Measurements from ENCODE around the gene PLEKHB1. TPM values are rescaled to one million over a fixed set of nuclear protein-coding genes. Genes with fewer than 3 reads are reported as not detected.

Gene PLEKHB1
- total RNA-seq, 2 donors from 2014 or later, result 44.6 to 81.0 TPM

DNA sequence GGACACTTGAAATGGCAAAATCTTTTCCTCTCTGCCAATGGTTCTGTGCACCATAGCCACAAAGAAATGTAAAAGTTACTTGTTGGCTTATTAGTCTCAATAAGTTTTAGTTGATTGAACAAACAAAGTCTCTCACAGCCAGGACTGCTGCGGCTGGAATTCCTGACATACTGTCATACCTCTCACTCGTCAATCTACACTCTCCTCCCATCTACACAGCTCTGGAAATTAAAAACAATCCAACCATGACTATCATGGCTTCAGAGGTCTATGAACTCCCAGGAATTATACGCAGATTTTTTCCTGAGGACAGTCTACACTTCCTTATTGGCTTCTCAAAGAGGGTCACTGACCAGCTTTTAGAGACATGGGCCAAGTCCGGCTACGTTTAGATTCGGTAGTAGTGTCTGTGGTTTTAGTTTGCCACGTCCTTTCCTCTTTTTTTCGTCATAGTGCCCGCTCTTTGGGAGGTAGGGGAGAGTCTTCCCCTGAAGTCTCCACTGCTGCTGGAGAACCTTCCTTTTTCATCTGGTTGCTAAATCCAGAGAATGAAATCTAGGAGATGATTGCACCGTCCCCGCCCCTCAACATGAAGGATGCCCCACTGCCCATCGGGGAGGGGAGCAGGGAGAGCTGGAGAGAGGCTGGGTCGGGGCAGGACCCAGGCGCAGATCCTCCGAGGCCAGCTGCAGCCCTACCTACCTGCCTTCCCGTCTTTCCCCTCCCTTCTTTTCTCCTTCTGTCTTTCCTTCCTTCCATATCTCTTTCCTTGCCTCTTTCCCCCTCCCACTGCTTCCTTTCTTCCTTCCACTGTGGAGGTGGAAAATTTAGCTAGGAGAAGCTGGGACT, 1.0 kb upstream of the PLEKHB1 start:
- Mint-ChIP-seq H3K27me3 (ENCODE audit: insufficient read depth) (peaks cover 49% of the 10 kb centered on the region), H3K27ac (peak overlapping the region; percentile 90), H3K4me1 (peaks cover 39% of the 10 kb centered on the region), H3K4me3 (peak overlapping the region; percentile 61), H3K9me3 (no peaks in the 10 kb centered on the region), H3K36me3 (ENCODE audit: low read depth) (peaks cover 2% of the 10 kb centered on the region)
- peaks cover 26% of the 10 kb centered on the region for H3K4me1 ChIP-seq (ENCODE audit: control insufficient read depth, insufficient read depth, low read length)
- peak overlapping the region; percentile 57 for H3K9ac ChIP-seq (ENCODE audit: extremely low read depth, low read length, poor library complexity, severe bottlenecking)
- no peaks in the 10 kb centered on the region for H3K9me3 ChIP-seq (ENCODE audit: control insufficient read depth, low read length)
- H3K36me3 ChIP-seq (ENCODE audit: control insufficient read depth, insufficient read depth, low read length), result no peaks in the 10 kb centered on the region
- H3K4me3 ChIP-seq (ENCODE audit: low read length), result peak overlapping the region; percentile 74
- no peaks in the 10 kb centered on the region for H3K27me3 ChIP-seq (ENCODE audit: control insufficient read depth, insufficient read depth, low read length, poor library complexity, severe bottlenecking)
- TF ChIP-seq, protein P1, sequence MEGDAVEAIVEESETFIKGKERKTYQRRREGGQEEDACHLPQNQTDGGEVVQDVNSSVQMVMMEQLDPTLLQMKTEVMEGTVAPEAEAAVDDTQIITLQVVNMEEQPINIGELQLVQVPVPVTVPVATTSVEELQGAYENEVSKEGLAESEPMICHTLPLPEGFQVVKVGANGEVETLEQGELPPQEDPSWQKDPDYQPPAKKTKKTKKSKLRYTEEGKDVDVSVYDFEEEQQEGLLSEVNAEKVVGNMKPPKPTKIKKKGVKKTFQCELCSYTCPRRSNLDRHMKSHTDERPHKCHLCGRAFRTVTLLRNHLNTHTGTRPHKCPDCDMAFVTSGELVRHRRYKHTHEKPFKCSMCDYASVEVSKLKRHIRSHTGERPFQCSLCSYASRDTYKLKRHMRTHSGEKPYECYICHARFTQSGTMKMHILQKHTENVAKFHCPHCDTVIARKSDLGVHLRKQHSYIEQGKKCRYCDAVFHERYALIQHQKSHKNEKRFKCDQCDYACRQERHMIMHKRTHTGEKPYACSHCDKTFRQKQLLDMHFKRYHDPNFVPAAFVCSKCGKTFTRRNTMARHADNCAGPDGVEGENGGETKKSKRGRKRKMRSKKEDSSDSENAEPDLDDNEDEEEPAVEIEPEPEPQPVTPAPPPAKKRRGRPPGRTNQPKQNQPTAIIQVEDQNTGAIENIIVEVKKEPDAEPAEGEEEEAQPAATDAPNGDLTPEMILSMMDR (conservative IDR thresholded peaks at IDR 0.05), result no peak
- WGBS, 2 experiments (ENCODE audit: insufficient coverage in 1 of 2, insufficient read length in 1 of 2), result 49 to 75% methylated on average over 11 to 16 of the region's 16 CpGs
- peak overlapping the region; percentile 52 for H3K27ac ChIP-seq (ENCODE audit: low read depth, low read length)
- DNase-seq, result no peak

DNA sequence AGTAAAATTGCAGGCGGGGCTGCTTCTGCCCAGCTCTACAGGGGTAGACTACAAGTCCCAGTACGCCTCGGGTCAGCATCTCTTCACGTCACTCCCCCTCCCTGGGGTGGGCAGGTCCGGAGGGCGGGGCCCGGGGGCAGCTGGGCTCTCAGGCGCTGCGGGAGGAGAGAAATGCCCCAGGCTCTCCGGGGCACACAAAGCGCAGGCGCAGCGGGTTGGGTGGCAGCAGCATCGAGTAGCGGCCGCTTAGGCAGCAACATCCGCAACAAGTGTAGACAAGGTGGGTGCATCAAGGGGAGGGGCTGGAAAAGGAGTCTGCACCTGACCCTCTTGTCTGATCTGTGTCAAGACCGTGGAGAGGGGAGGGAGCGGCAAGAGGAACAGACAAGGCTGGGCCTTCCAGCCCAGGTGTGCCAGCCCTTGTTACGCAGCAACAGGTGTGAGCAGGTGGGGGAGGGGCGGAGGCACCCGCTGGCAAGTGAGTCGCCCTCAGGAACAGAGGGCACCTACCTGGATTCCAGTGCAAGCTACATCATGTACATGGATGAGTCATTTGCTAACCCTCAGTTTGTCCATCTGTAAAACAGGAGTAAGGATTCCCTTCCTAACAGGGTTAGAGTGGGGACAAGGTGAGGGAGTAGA, 1.2 kb downstream of the PLEKHB1 start:
- Histone ChIP-seq H3K9ac (ENCODE audit: extremely low read depth, low read length, poor library complexity, severe bottlenecking) (peak overlapping the region; percentile 2), H3K36me3 (ENCODE audit: control insufficient read depth, insufficient read depth, low read length) (no peaks in the 10 kb centered on the region), H3K4me1 (ENCODE audit: control insufficient read depth, insufficient read depth, low read length) (peaks cover 31% of the 10 kb centered on the region), H3K27me3 (ENCODE audit: control insufficient read depth, insufficient read depth, low read length, poor library complexity, severe bottlenecking) (no peaks in the 10 kb centered on the region), H3K4me3 (ENCODE audit: low read length) (peak overlapping the region; percentile 74), H3K27ac (ENCODE audit: low read depth, low read length) (no peak overlapping the region), H3K9me3 (ENCODE audit: control insufficient read depth, low read length) (no peaks in the 10 kb centered on the region)
- Mint-ChIP-seq H3K36me3 (ENCODE audit: low read depth) (peaks cover 7% of the 10 kb centered on the region), H3K9me3 (no peaks in the 10 kb centered on the region), H3K27me3 (ENCODE audit: insufficient read depth) (peaks cover 53% of the 10 kb centered on the region), H3K27ac (peak overlapping the region; percentile 88), H3K4me1 (peaks cover 49% of the 10 kb centered on the region), H3K4me3 (peak overlapping the region; percentile 61)
- WGBS, 2 experiments (ENCODE audit: insufficient coverage in 1 of 2, insufficient read length in 1 of 2), result 8 to 35% methylated on average over 8 to 23 of the region's 23 CpGs
- DNase-seq, result peak; percentile 98
- TF ChIP-seq, protein P1 (conservative IDR thresholded peaks at IDR 0.05), result no peak

DNA sequence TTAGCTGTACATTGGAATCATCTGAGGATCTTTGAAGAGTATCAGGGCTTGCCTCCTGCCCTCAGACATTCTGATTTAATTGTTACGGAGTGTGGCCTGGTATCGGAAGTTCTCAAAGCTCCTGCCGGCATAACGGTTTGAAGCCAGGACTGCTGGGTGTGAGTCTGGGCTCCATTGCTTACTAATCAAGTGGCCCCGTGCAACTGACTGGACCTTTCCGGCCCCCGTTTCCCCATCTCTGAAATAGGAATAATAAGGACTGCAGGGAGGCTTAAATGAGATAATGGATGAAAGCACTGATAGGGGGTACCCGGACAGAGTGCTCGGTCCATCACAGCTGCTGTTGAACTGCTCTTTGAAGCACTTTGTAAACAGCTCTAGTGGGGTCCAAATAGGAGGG, 1.7 kb downstream of the PLEKHB1 start:
- H3K27me3 ChIP-seq (ENCODE audit: control insufficient read depth, insufficient read depth, low read length, poor library complexity, severe bottlenecking), result no peaks in the 10 kb centered on the region
- H3K36me3 ChIP-seq (ENCODE audit: control insufficient read depth, insufficient read depth, low read length), result peaks cover 3% of the 10 kb centered on the region
- H3K4me3 Mint-ChIP-seq, result peak overlapping the region; percentile 61
- peak overlapping the region; percentile 64 for H3K27ac Mint-ChIP-seq
- TF ChIP-seq, protein P1 (conservative IDR thresholded peaks at IDR 0.05), result no peak
- no peaks in the 10 kb centered on the region for H3K9me3 ChIP-seq (ENCODE audit: control insufficient read depth, low read length)
- 87 to 92% methylated on average over 5 to 9 of the region's 9 CpGs for WGBS, 2 experiments (ENCODE audit: insufficient coverage in 1 of 2, insufficient read length in 1 of 2)
- peaks cover 54% of the 10 kb centered on the region for H3K27me3 Mint-ChIP-seq (ENCODE audit: insufficient read depth)
- H3K4me3 ChIP-seq (ENCODE audit: low read length), result peak overlapping the region; percentile 74
- peak overlapping the region; percentile 2 for H3K9ac ChIP-seq (ENCODE audit: extremely low read depth, low read length, poor library complexity, severe bottlenecking)
- peaks cover 11% of the 10 kb centered on the region for H3K36me3 Mint-ChIP-seq (ENCODE audit: low read depth)
- no peak for DNase-seq
- no peak overlapping the region for H3K27ac ChIP-seq (ENCODE audit: low read depth, low read length)
- H3K4me1 ChIP-seq (ENCODE audit: control insufficient read depth, insufficient read depth, low read length), result peaks cover 31% of the 10 kb centered on the region
- H3K4me1 Mint-ChIP-seq, result peaks cover 50% of the 10 kb centered on the region
- no peaks in the 10 kb centered on the region for H3K9me3 Mint-ChIP-seq

Measured in endodermal cell (in vitro differentiated cells).